NCI-H2171 (cell line): Measurements from ENCODE around the gene EIF4E2.
"Not testable (repeated sequence)": the region's sequence is repeated elsewhere in the genome, so short reads cannot be mapped to it uniquely, and the experiment has no call there.

Experiments
- DNase-seq: peaks from one replicate; lab custom pipeline; 2025; lab: John Stamatoyannopoulos, UW

The EIF4E2 gene

GRCh38 chr2:232522623-232523401 lies 27.7 kb upstream of the EIF4E2 start:
- DNase-seq: no peak

- DNase-seq: no peak
Observed at GRCh38 chr2:232523402-232523681, 27.1 kb upstream of the EIF4E2 start.

- no peak for DNase-seq
Observed at GRCh38 chr2:232523682-232524597, 26.5 kb upstream of the EIF4E2 start.

GRCh38 chr2:232524771-232525170 lies 25.7 kb upstream of the EIF4E2 start:
- DNase-seq: no peak

- DNase-seq: no peak
Observed at GRCh38 chr2:232525199-232525598, 25.3 kb upstream of the EIF4E2 start.

- peak; percentile 32 for DNase-seq
Observed at GRCh38 chr2:232525791-232526371, 24.6 kb upstream of the EIF4E2 start, which contains the start of gene CHRND. Gene CHRND, plus strand, starts transcription at chr2:232526160. Its CDS starts 56 bp downstream, at chr2:232526216.

GRCh38 chr2:232526372-232526941 lies 24.0 kb upstream of the EIF4E2 start:
- DNase-seq: no peak

GRCh38 chr2:232527905-232528470 lies 22.5 kb upstream of the EIF4E2 start:
- DNase-seq: no peak

GRCh38 chr2:232528746-232529460 lies 21.6 kb upstream of the EIF4E2 start:
- no peak for DNase-seq

- DNase-seq: no peak
Observed at GRCh38 chr2:232529806-232530547, 20.5 kb upstream of the EIF4E2 start.

GRCh38 chr2:232530626-232531260 lies 19.7 kb upstream of the EIF4E2 start:
- DNase-seq: no peak

- peak; percentile 52 for DNase-seq
Observed at GRCh38 chr2:232532419-232532818, 18.1 kb upstream of the EIF4E2 start.

GRCh38 chr2:232532821-232533220 lies 17.7 kb upstream of the EIF4E2 start:
- DNase-seq: not testable (repeated sequence)

GRCh38 chr2:232533944-232534710 lies 16.4 kb upstream of the EIF4E2 start:
- no peak for DNase-seq

- no peak for DNase-seq
Observed at GRCh38 chr2:232534940-232535651, 15.4 kb upstream of the EIF4E2 start.

- DNase-seq: no peak
Observed at GRCh38 chr2:232535761-232536530, 14.5 kb upstream of the EIF4E2 start.

GRCh38 chr2:232537079-232537478 lies 13.4 kb upstream of the EIF4E2 start:
- no peak for DNase-seq

GRCh38 chr2:232537499-232537898 lies 13.0 kb upstream of the EIF4E2 start:
- no peak for DNase-seq
